GM23338 (cell line): ENCODE measurements around the gene MEGF6. TPM values are rescaled to one million over a fixed set of nuclear protein-coding genes. Genes with fewer than 3 reads are reported as not detected.

ENCODE experiments used
- ATAC-seq: fragments of 200-7000 bp; cut with Tn5 transposase; 3 replicates; pipeline ENCODE4 v1.9.1; 2020
- DNase-seq: peaks from one replicate; pipeline ENCODE4 v3.0.0-alpha.2; 2015; ENCODE audit warnings: low spot score
- H2AFZ ChIP-seq: fragments of 200-600 bp; sonication (generic); 2 replicates; pipeline ENCODE4 v1.8.0; 2016; ENCODE audit warnings: antibody characterized with exemption, mild to moderate bottlenecking, moderate library complexity
- H3F3A ChIP-seq: fragments of 200-600 bp; sonication (generic); replicated peaks from 2 replicates; pipeline ENCODE4 v1.8.0; 2017; ENCODE audit warnings: antibody characterized with exemption, mixed run types, low read depth
- H3K27ac ChIP-seq: fragments of 200-600 bp; sonication (generic); 2 replicates; pipeline ENCODE4 v1.6.1; 2016; ENCODE audit warnings: low read depth
- H3K27me3 ChIP-seq: fragments of 200-600 bp; sonication (generic); 2 replicates; pipeline ENCODE4 v1.8.0; 2016; ENCODE audit warnings: mild to moderate bottlenecking, mixed run types, moderate library complexity; ENCODE audit not compliant: insufficient read depth
- H3K36me3 ChIP-seq: fragments of 200-600 bp; sonication (generic); 2 replicates; pipeline ENCODE4 v1.8.0; 2016; ENCODE audit warnings: mild to moderate bottlenecking; ENCODE audit not compliant: insufficient read depth
- H3K4me1 ChIP-seq: fragments of 200-600 bp; sonication (generic); 2 replicates; pipeline ENCODE4 v1.8.0; 2016; ENCODE audit warnings: mild to moderate bottlenecking, moderate library complexity; ENCODE audit not compliant: insufficient read depth
- H3K4me2 ChIP-seq: fragments of 200-600 bp; sonication (generic); 2 replicates; pipeline ENCODE4 v1.7.1; 2017; ENCODE audit warnings: mixed run types
- H3K4me3 ChIP-seq: fragments of 200-600 bp; sonication (generic); 2 replicates; pipeline ENCODE4 v1.6.1; 2016; ENCODE audit warnings: mixed run types
- H3K79me2 ChIP-seq: fragments of 200-600 bp; sonication (generic); replicated peaks from 2 replicates; pipeline ENCODE4 v1.8.0; 2017; ENCODE audit warnings: mild to moderate bottlenecking; ENCODE audit not compliant: insufficient read depth
- H3K9me2 ChIP-seq: fragments of 200-600 bp; sonication (generic); 2 replicates; pipeline ENCODE4 v1.8.0; 2017; ENCODE audit not compliant: insufficient read depth
- H4K20me1 ChIP-seq: fragments of 200-600 bp; sonication (generic); replicated peaks from 2 replicates; pipeline ENCODE4 v1.8.0; 2017; ENCODE audit warnings: mild to moderate bottlenecking; ENCODE audit not compliant: insufficient read depth
- H3K27ac Mint-ChIP-seq: 2 replicates; pipeline ENCODE4 v1.8.0; 2020; ENCODE audit warnings: inconsistent platforms, mild to moderate bottlenecking, moderate library complexity, mixed read lengths
- H3K27me3 Mint-ChIP-seq: 3 replicates; pipeline ENCODE4 v1.8.0; 2022; ENCODE audit warnings: low read depth, mild to moderate bottlenecking, moderate library complexity, mixed read lengths, inconsistent platforms; ENCODE audit not compliant: insufficient read depth, poor library complexity
- H3K36me3 Mint-ChIP-seq: 3 replicates; pipeline ENCODE4 v1.8.0; 2021; ENCODE audit warnings: low read depth, mild to moderate bottlenecking, inconsistent platforms, moderate library complexity, mixed read lengths
- H3K4me1 Mint-ChIP-seq: 3 replicates; pipeline ENCODE4 v1.8.0; 2020; ENCODE audit warnings: mild to moderate bottlenecking, inconsistent platforms, mixed read lengths
- H3K4me3 Mint-ChIP-seq: 3 replicates; pipeline ENCODE4 v1.8.0; 2021; ENCODE audit warnings: moderate library complexity, mild to moderate bottlenecking, inconsistent platforms, mixed read lengths
- H3K9me3 Mint-ChIP-seq: 3 replicates; pipeline ENCODE4 v1.8.0; 2020; ENCODE audit warnings: moderate library complexity, mild to moderate bottlenecking, inconsistent platforms, mixed read lengths
- CREB1 ChIP-seq: fragments of 250-450 bp; sonication (Bioruptor Pico); IDR thresholded peaks from 2 replicates; pipeline ENCODE4 v1.5.0; 2020; ENCODE audit warnings: low read depth, mild to moderate bottlenecking, moderate library complexity
- EZH2phosphoT487 ChIP-seq: fragments of 200-600 bp; sonication (generic); IDR thresholded peaks from one replicate; pipeline ENCODE4 v1.8.1; 2018; ENCODE audit warnings: antibody characterized with exemption; ENCODE audit not compliant: unreplicated experiment
- NANOG ChIP-seq: IDR thresholded peaks from 2 replicates; pipeline ENCODE4 v1.6.1; 2016; ENCODE audit warnings: antibody characterized with exemption, borderline replicate concordance
- ZNF331 ChIP-seq: fragments of 250-450 bp; sonication (Bioruptor Pico); IDR thresholded peaks from 2 replicates; pipeline ENCODE4 v1.5.0; 2020; ENCODE audit warnings: low read depth, mild to moderate bottlenecking, moderate library complexity
- polyA plus RNA-seq: library from polyadenylated mRNA; unstranded; fragments of >200 nt; fragmentation: Nextera tagmentation; extraction: Ambion mirVana; gene quantifications from 2 replicates; pipeline ENCODE4 v1.2.1, GENCODE V29; 2016
- total RNA-seq: library from RNA; depleted of rRNA; stranded (reverse); fragments of >200 nt; shearing (Covaris generic); gene quantifications from 2 replicates; pipeline ENCODE4 v1.2.3, GENCODE V29; 2014
- TF ChIP-seq, protein P1 (sequence below), 2 experiments: fragments of 200-600 bp in 1 of 2; sonication (generic) in 1 of 2; conservative IDR thresholded peaks; 2 replicates each; pipeline versions ENCODE4 v1.5.1 to v1.6.1; 2016 to 2017; ENCODE audit warnings: antibody characterized with exemption in 2 of 2, low read depth in 2 of 2, mild to moderate bottlenecking in 2 of 2, moderate library complexity in 1 of 2

MEGF6 gene
- total and polyA plus RNA-seq, 2 experiments from 2014 or later: 4.0 to 21.4 TPM

DNA sequence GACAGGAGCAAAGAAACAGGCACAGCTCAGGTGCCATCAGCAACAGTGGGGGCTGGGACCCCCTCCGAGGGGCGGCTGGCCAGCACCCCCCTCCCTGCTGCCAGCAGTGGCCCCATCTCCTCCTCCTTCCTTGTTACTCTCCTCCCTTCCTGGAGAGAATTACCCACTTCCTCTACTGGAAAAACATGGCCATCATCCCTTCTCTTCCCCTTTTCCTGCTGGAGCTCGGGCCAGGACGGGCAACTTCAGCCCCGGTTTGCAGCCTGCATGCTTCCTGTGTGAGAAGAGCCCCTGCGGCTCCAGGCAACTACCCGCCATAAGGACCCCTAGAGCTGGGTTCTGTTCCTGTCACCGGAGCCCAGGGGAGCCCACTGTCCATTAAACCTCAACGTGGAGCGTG is 17.6 kb downstream of the MEGF6 start (continued):
- TF ChIP-seq, protein P1, sequence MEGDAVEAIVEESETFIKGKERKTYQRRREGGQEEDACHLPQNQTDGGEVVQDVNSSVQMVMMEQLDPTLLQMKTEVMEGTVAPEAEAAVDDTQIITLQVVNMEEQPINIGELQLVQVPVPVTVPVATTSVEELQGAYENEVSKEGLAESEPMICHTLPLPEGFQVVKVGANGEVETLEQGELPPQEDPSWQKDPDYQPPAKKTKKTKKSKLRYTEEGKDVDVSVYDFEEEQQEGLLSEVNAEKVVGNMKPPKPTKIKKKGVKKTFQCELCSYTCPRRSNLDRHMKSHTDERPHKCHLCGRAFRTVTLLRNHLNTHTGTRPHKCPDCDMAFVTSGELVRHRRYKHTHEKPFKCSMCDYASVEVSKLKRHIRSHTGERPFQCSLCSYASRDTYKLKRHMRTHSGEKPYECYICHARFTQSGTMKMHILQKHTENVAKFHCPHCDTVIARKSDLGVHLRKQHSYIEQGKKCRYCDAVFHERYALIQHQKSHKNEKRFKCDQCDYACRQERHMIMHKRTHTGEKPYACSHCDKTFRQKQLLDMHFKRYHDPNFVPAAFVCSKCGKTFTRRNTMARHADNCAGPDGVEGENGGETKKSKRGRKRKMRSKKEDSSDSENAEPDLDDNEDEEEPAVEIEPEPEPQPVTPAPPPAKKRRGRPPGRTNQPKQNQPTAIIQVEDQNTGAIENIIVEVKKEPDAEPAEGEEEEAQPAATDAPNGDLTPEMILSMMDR (conservative IDR thresholded peaks at IDR 0.05; ENCODE audit: low read depth in 2 of 2): no peak
- TF ChIP-seq CREB1 (CRISPR knock-in tag): no peak
- TF ChIP-seq EZH2phosphoT487: no peak

GRCh38 chr1:3593334-3593733 is 18.0 kb downstream of the MEGF6 start:
- no peak for ATAC-seq
- H3K4me1 ChIP-seq: peaks cover 11% of the 10 kb centered on the region; the same call in 1 of the 2 replicates
- no peak for TF ChIP-seq CREB1 (CRISPR knock-in tag)
- no peak for TF ChIP-seq NANOG
- TF ChIP-seq EZH2phosphoT487: no peak
- no peak overlapping the region for H3K4me3 ChIP-seq
- 0 out of 2 replicates have a peak overlapping the region, but pooled peaks have one; percentile 32 for H3K27ac ChIP-seq
- no peaks in the 10 kb centered on the region for H3K36me3 ChIP-seq
- no peak overlapping the region for H3K4me2 ChIP-seq
- H3K27me3 ChIP-seq: no peaks in the 10 kb centered on the region
- Mint-ChIP-seq H3K27me3 (peaks cover 4% of the 10 kb centered on the region), H3K4me3 (no peak overlapping the region), H3K4me1 (peaks cover 40% of the 10 kb centered on the region), H3K9me3 (no peaks in the 10 kb centered on the region), H3K36me3 (no peaks in the 10 kb centered on the region; the same call in 2 of the 3 replicates), H3K27ac (no peak overlapping the region)
- H3K9me2 ChIP-seq: no peaks in the 10 kb centered on the region
- 0 out of 2 replicates have a peak, but pooled peaks cover 3% of the 10 kb centered on the region for H3F3A ChIP-seq
- no peaks in the 10 kb centered on the region for H4K20me1 ChIP-seq
- DNase-seq: no peak
- no peak overlapping the region for H2AFZ ChIP-seq
- H3K79me2 ChIP-seq: no peaks in the 10 kb centered on the region

- no peak overlapping the region for H3K27ac ChIP-seq
- no peaks in the 10 kb centered on the region for H3K9me2 ChIP-seq
- no peak overlapping the region for H3K4me3 ChIP-seq
- no peak overlapping the region for H3K27ac Mint-ChIP-seq
- H3K36me3 Mint-ChIP-seq: no peaks in the 10 kb centered on the region; the same call in 2 of the 3 replicates
- DNase-seq (peak; percentile 70), ATAC-seq (peak; percentile 62)
- H3K4me1 ChIP-seq: peaks cover 7% of the 10 kb centered on the region; the same call in 1 of the 2 replicates
- H3K27me3 Mint-ChIP-seq: peaks cover 2% of the 10 kb centered on the region
- H3K4me2 ChIP-seq: no peak overlapping the region
- H3K36me3 ChIP-seq: no peaks in the 10 kb centered on the region
- H3K27me3 ChIP-seq: no peaks in the 10 kb centered on the region
- TF ChIP-seq ZNF331 (CRISPR knock-in tag): no peak
- TF ChIP-seq, protein P1 (conservative IDR thresholded peaks at IDR 0.05; ENCODE audit: low read depth in 2 of 2): peak; percentile 41 to 65
- H3F3A ChIP-seq: no peaks in the 10 kb centered on the region
- no peaks in the 10 kb centered on the region for H3K79me2 ChIP-seq
- no peak overlapping the region for H2AFZ ChIP-seq
- no peaks in the 10 kb centered on the region for H3K9me3 Mint-ChIP-seq
- no peaks in the 10 kb centered on the region for H4K20me1 ChIP-seq
- no peak overlapping the region for H3K4me3 Mint-ChIP-seq
- peaks cover 27% of the 10 kb centered on the region for H3K4me1 Mint-ChIP-seq
These were observed 20.1 kb downstream of the MEGF6 start for GRCh38 chr1:3590951-3591865.
